Tracheal epithelial cell (primary cell): ENCODE measurements around the gene HEY2. TPM values are rescaled to one million over a fixed set of nuclear protein-coding genes. Genes with fewer than 3 reads are reported as not detected.

Experiments used
- total RNA-seq: library from RNA; depleted of rRNA; stranded (reverse); fragments of >200 nt; gene quantifications from 2 replicates; pipeline ENCODE4 v1.2.1, GENCODE V29; 2014

The HEY2 gene
- total RNA-seq, result under 0.01 and 0.24 TPM in 2 replicates

DNA sequence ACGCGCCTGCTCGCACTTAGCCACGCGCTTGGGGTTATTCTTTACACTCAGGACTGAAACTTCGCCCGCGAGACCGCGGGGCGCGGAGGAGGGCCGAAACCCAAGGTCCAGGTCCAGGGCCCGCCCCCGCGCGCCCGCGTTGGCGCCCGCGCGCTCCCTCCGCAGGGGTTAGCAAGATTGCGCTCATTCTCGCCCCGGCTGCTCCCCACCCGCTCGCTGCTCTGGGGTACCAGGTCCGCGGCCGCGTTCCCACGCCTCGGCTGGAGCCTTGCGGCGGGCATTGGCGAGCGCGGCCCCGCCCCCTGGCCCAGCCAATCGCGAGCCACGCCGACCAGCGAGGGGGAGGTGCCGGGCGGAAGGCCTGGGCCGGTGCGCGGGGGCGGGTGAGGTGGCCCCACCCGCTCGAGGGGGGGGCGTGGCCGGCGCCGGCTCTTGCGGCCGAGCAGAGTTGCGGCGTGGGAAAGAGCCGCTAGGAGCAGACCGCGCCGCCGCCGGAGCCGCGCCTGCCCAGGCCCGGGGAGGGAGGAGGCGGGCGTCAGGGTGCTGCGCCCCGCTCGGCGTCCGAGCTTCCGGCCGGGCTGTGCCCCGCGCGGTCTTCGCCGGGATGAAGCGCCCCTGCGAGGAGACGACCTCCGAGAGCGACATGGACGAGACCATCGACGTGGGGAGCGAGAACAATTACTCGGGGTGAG, at the start of gene HEY2:
TSS of gene HEY2 (plus strand) at position 460 of the 692 bp plus-strand sequence. CDS start at position 605, 145 bp downstream.

DNA sequence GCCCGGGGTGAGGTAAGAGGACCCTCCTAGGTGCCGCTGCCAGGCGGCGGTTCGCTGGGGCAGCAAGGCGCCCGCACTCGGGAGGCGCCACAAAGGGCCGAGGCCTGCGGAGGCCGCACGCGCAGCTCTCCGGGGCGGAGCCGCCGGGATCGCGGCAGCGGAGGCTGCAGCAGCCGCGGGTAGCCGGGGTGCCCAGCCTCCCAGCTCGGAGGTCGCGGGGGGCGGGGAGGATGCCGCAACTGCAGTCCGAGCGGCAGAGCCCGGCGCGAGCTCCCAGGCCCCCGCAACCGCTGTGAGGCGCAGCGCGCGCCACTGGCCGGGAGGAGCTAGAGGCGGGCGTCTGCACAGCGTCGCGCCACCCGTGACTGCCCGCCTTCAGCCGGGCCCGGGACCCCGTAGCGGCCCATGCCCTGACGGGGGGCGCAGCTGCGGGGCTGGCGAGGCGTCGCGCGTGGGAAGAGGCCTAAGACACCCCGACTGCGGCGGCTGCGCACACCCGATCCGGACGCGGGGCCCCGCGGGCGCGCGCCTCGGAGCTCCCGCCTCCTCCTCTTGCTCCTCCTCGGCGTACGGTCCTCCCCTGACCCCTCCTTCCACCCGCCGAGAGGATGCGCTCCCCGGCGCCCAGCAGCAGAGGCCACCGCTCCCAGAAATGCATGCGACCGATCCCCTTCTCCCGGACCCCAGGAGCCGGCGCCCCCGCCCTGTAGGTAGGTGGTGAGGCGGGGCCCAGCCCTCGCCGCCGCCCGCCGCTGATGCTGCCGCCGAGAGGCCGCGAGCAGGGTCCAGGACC, 41.1 kb downstream of the HEY2 start, which contains the start of gene NCOA7:
TSS of gene NCOA7 (plus strand) at position 603 of the 793 bp plus-strand sequence. CDS start 24,395 bp downstream, outside the sequence.

Other genes with a start within 250 kb of the HEY2 start
- gene NCOA7, start 41.3 kb downstream of the HEY2 start, total RNA-seq, result 24.5 and 48.7 TPM in 2 replicates
- gene HINT3, start 207.1 kb downstream of the HEY2 start, total RNA-seq, result 27.3 and 28.0 TPM in 2 replicates
- 22.2 and 29.8 TPM in 2 replicates for gene TRMT11, start 236.9 kb downstream of the HEY2 start, total RNA-seq